ENCODE measurements around the gene SRBD1.
A peak's percentile ranks its signal among the peaks of the same experiment; 100 is the strongest.

SRBD1 gene

GRCh38 chr2:45373534-45373933 is 237.5 kb downstream of the SRBD1 start:
- DNase-seq (ENCODE audit: low spot score), result no peak

- DNase-seq (ENCODE audit: low spot score), result no peak
Measured at GRCh38 chr2:45370369-45370768, 240.7 kb downstream of the SRBD1 start.

GRCh38 chr2:45368792-45369191 is 242.3 kb downstream of the SRBD1 start:
- DNase-seq (ENCODE audit: low spot score), result no peak

- DNase-seq (ENCODE audit: low spot score), result no peak
Measured at GRCh38 chr2:45361666-45362065, 249.4 kb downstream of the SRBD1 start.

GRCh38 chr2:45354776-45355175 is 256.3 kb downstream of the SRBD1 start:
- DNase-seq (ENCODE audit: low spot score), result no peak

GRCh38 chr2:45353879-45354278 is 257.2 kb downstream of the SRBD1 start:
- no peak for DNase-seq (ENCODE audit: low spot score)

GRCh38 chr2:45352506-45352905 is 258.6 kb downstream of the SRBD1 start:
- DNase-seq (ENCODE audit: low spot score), result no peak

- no peak for DNase-seq (ENCODE audit: low spot score)
Measured at GRCh38 chr2:45345331-45346234, 265.5 kb downstream of the SRBD1 start.

GRCh38 chr2:45344502-45344901 is 266.6 kb downstream of the SRBD1 start:
- DNase-seq (ENCODE audit: low spot score), result no peak

GRCh38 chr2:45344071-45344470 is 267.0 kb downstream of the SRBD1 start:
- no peak for DNase-seq (ENCODE audit: low spot score)

- peak; percentile 23 for DNase-seq (ENCODE audit: low spot score)
Measured at GRCh38 chr2:45343251-45344017, 267.6 kb downstream of the SRBD1 start.

GRCh38 chr2:45340318-45340717 is 270.7 kb downstream of the SRBD1 start:
- no peak for DNase-seq (ENCODE audit: low spot score)

- DNase-seq (ENCODE audit: low spot score), result no peak
Measured at GRCh38 chr2:45339253-45339652, 271.8 kb downstream of the SRBD1 start.

Small RNAs within 50 kb of the gene (small RNA-seq; reads per million reads assigned to genes)
- 0 to 0.04 reads per million in 2 experiments for gene RN7SL414P

Measured in SK-N-DZ (cell line).